ENCODE results near the gene GPATCH2L. TPM values are rescaled to one million over a fixed set of nuclear protein-coding genes. Genes with fewer than 3 reads are reported as not detected.

The GPATCH2L gene
- total RNA-seq, 1 donor from 2014 or later = 49.0 TPM

DNA sequence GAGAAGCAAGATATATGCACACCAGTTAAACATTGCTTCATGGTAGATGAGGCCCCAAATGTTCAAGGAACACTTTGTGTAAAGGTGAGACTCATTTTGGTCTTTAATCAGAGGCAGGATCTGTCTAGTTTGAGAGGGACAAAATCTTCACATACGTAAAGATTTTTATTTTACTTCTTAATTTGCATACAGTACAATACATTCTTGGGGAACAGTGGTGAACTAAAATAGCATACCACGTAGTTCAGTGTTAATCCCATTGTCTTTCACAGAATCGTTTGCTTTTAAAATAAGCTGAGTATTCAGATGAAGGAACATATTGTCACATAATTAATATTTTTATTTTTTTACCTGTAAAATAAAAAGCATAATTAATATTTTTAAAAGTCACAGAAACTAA is 43.3 kb downstream of the GPATCH2L start:
- intact Hi-C loops (cut with micrococcal nuclease) = no loop called here

DNA sequence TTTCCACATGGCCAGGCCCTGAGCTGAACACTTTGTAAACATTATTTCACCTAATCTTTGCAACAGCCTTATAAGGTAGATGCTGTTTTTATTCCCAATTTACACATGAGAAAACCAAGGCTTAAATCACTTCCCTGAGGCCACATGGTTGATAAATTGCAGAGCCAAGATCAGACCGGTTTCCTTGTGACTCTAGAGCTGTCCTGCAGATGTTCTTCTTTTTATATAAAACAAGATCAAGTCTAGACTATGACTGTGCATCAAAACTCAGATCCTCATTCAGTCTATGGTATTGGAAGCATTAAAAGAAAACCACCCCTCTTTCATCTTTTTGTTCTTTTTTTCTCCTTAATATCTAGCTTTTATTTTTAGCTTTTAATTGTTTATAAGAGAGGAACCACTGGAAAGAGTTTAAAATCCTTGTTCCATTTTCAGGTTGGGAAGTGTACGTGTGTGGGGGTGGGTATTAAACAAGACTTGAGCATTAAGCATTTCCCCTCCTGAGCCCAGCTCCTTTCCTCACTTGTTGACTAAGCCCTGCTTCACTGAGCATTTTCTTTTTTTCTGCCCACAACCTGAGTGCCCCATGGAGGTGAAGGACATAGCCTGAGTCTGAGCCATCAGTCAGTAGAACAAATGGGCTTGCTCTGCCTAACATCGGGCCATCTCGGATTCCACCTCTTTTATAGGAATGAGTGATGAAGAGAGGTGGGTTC is 45.4 kb downstream of the GPATCH2L start:
- intact Hi-C loops (cut with micrococcal nuclease) = no loop called here

DNA sequence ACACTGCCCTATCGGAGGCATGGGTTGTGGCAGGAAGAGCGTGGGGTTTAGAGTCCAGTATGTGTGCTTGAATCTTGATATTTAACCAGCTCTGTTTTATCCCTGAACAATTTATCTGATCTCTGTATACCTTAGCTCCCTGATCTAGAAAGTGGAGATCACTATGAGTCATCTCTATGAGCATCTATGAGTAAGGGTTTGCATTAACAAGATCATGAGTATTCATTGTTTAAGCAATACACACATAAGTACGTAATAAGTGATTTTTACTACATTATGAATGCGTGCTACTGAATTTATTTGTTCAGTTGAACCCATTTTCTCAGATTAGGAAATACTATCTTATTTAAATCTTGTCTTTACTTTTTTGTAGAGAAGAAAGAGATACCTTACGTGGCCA is 49.4 kb downstream of the GPATCH2L start:
- intact Hi-C loops (cut with micrococcal nuclease) = no loop called here

DNA sequence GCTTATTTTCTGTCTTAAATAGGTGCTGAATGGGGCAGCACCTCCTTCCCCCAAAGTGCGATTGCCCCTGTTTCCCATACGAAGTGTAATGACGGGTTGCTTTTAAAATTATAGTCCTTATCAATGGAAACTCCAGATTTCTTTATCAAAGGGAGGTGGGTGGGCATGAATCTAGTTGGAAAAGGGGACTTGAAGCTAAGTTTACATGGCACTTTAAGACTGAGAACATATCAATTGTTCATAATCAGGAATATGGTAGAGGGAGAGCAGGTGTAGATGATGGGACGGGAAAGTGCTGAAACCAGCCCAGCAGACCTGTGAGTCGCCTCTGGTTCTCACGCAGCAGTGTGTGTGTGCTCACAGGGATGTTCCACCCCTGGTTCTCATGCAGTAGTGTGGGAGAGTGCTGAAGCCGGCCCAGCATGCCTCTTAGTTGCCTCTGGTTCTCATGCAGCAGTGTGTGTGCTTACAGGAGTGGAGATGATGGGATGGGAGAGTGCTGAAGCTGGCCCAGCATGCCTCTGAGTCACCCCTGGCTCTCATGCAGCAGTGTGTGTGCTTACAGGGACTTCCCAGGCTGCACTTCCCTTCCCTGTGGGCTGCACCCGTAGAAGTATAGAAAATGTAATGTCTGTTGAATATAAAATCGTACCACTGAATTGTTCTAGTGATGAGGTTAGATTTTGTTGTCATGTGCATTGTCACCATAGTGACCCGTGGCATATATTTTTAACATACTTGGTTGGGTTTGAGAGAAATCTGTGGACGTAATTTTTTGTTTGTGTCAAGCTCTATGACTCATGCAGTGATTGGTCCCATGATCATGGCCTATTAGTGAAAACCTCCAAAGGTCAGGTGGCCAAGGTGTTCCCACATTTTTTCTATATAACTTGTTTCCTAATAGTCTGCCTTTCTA is 51.6 kb downstream of the GPATCH2L start:
- intact Hi-C loops (cut with micrococcal nuclease) = no loop called here

DNA sequence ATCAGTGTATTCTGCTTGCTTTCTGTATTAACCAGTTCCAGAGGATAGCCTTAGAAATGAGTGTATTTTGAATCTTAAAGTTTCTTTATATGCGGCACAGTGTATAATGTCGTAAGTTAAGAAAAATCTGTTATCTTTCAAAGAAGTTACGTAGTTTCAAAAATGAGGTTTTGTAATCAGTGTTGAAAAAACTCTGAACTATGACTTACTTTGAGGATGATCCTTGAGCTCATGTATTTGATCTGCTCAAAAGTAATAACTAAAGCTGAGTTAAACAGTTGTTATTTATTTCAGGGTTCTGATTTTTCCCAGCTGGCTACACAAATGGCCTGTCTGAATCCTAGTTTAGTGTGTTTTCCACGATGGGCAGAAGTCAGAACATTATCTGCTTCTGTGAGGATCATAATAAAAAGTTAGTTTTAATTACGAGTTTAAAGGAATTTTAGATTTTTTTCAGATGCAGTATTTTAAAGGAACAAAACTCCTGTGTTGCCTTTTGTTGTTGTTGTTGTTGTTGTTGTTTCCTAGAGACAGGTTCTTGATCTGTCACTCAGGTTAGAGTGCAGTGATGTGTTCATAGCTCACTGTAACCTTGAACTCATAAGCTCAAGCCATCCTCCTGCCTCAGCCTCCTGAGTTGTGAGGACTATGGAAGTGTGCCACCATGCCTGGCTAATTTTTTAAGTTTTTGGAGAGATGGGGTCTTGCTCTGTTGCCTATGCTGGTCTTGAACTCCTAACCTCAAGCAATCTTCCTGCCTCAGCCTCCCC is 52.9 kb downstream of the GPATCH2L start:
- intact Hi-C loops (cut with micrococcal nuclease) = no loop called here

DNA sequence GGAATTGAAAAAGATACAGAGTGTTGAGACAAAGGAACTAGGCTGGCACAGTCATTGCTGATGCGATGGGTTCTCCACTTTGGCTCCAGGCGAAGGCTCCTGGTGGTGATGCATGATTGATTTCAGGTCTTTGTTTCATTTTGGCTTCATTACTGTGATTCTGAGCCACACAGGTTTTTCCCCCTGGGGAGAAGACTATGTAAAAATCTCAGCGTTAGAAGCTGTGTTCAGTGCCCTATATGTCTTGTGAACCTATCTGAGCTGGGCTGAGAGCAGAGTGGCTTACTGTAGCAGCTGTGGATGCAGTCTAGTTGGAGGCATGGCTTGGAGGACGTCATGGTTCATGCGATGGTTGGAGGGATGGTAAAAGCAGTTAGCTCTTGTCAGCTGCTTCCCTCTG is 54.0 kb downstream of the GPATCH2L start:
- intact Hi-C loops (cut with micrococcal nuclease) = no loop called here

DNA sequence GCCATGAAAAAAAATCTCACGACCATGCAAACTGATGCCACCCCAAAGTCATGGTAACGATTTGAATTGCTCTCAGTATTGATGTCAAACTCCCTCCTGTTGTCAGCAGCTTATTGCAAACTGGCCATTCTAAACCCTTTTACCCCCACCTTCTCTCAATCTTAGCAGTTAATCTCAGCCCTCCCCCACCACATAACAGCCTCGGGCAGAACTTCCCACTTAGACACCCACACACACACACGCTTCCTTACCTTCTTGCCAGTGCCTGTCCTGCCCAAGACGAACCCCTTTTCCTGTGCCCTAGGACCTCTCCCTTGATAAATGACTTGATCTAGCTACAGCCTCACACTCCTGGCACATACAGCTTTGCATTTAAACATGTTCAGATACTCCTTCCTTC is 56.6 kb downstream of the GPATCH2L start:
- intact Hi-C loops (cut with micrococcal nuclease) = no loop called here

DNA sequence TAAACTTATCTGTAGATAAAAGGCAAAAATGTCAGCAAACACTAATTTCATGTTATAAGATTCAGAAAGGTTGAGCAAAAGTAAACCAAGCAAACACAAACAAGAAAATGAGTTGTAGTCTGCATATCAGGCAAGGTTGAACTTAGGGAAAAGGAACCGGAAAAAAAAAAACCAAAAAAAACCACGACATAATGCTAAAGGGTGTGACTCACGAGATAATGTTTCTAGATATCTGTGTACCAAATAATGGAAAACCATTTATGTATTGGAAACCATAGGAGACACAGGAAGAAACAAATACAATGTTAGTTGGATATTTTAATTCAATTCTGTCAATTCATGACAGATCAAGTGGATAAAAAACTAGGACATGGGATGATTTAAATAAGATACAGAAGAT is 60.5 kb downstream of the GPATCH2L start:
- intact Hi-C loops (cut with micrococcal nuclease) = no loop called here

DNA sequence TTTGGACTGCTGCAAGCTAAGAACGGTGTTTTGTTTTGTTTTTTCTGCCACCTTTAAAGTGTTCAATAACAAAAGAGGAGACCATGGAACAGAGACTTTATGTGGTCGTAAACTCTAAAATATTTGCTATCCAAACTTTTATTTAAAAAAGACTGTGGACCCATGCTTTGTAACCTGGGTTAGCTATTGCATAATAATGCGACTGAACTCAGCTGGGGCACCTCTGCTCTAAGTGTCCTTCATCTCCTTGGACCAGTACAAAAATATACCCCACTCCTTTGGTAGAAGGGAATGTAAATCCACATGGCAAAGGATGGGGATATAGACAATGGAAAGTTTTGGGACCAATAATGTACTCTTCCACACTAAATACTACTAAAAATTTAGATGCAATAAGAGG is 65.5 kb downstream of the GPATCH2L start:
- intact Hi-C loops (cut with micrococcal nuclease) = no loop called here

DNA sequence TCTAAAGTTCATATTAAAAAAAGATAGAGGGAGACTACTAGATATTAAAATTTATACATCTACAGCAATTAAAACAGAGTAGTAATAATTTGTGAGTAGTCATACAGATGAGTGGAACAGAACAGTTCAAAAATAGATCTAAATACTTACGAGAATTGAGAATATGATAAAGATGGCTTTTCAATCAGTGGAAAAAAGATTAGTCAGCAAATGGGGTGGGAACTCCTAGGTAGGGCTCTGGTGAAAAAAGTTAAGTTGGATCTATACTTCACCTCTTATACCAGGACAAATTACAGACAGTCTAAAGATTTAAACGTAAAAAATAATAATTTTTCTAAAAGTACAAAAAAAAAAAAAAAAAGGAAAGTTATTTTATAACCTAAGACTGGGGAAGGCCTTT is 66.9 kb downstream of the GPATCH2L start:
- intact Hi-C loops (cut with micrococcal nuclease) = no loop called here

DNA sequence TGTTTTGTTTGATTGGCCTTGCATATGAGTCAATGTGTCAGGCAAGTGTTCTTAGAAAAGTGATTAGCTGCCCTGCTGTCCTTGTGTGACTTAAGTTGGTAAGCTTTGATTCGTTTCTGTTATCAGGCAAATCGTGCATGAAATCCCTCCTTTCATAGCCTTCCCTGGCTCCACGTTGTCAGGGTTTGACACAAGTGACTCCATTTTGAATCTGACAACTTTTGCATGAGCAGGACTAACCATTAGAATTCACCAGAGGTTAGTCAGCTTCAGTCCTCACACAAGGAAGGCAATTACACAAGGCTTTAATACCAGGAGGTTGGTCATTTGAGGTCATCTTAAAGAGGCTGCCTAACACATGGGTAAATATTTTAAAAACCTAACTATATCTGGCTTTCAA is 68.2 kb downstream of the GPATCH2L start:
- intact Hi-C loops (cut with micrococcal nuclease) = no loop called here

DNA sequence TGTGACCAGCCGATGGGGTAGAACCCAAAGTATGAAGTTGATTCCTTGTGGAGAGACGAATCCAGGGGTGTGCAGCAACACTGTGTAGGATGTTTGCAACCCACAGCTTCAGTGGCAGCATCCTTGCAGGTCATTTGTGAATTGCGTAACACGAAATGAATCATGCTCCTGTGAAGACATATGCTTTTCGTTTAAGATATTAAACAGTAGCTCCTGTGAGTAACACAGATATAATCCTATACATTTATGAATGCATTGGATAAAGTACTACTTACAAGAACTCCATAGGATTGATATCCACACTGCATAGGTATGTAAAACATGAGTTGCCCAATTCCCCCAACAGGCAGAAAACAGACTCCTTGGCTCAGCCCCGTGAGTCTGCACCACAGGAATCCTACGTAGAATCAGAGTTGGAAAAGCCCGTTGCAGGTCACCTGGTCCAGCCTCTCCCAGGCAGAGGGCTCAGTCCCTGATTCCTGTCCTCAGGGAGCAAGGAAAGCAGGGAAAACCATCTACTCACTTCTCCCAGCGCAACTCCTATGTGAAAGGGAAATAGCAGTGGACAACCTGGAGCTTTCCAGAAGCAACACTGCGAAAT is 75.8 kb downstream of the GPATCH2L start:
- intact Hi-C loops (cut with micrococcal nuclease) = no loop called here

DNA sequence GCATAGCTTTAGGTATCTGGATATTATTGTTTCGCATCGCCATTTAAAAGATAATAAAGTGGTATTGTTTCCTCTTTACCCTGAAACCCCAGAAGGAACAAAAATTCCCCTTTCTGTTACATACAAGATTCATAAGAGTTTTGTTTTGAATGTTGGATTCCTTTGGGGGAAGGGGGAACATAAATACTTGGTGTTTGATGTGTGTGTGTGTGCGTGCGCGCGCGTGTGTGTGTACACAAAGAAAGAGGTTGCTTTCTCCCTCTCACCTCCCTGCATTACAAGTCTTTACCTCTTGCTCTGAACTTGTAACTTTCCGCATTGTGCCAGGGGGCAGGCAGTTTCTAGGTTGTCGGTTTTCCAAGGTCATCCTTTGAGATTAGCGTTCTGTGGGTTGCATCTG is 76.4 kb downstream of the GPATCH2L start:
- intact Hi-C loops (cut with micrococcal nuclease) = no loop called here

DNA sequence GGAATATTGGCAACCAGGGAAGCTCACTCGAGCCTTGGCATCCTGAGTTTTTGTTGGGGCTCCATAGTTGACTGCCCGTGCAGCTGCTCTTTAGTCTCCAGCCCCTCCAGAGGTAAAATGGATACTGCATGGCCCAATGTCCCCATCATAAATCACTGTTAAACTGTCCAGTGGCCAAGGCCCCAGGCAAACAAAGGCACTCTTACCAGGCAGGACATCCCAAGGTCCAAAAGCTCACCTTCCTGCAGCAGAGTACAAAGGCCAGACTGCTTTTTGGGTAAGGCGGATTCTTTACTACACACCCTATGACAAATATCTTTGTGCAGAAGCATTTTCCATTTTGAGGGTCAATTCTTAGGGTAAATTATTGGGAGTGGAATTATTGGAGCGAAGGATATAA is 81.1 kb downstream of the GPATCH2L start:
- intact Hi-C loops (cut with micrococcal nuclease) = no loop called here

DNA sequence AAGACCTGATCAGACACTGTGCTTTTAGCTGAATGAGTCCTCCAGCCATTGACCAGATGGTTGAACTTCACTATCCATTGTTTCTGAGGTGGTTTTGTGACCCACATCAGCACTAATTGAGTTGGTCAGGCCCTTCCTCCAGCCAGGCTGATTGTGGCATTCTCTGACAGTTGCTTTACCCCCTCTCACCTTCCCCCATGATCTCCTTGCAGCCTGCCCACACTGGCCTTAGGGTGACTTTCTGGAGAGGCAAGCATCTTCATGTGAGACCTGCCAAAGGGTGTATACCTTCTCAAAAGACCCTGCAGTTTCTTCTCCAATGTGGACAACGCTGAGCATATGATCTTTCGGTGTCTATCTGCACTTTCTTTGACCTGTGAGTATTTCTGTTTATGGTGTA is 83.9 kb downstream of the GPATCH2L start:
- intact Hi-C loops (cut with micrococcal nuclease) = no loop called here

DNA sequence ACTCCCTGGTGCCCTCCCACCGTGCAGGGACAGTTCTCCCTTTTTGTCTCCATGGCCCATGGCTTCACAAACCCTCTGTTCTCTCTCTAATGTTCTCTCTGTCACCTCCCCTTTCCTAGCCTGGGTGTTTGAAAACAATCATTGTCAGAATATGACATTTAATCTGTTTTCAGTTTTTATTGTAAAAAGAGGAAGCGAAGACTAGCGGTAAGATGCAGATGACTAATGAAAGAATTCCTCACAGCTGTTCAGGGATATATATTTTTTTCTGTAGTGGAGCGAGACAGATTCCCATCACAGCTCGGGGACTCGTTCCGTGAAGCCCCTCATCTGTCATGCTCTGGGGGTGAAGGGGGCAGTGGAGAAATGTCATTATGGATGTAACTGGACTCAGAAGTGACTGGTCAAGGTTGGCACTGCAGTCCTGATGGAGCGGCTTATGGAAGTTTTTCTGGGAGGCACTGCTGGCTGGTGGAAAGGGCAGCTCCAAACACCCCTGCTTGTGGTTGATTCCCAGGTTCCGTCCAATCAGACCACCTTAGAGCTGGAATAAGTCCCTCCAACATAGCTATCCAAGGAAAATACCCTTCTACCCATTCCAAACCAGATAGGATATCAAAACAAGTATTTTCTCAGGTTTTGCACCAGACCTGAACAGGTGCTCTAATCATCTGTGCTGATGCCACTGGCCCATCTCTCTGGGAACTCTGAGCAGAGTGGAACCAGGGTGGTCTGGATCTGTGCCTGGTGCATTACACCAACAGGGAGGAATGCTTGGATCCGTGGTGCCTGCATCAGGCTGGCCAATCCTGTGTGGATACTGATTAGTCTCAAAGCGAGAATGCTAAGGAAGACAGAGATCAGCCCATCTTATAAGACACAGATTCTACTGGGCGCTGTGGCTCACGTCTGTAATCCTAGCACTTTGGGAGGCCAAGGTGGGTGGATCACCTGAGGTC is 84.7 kb downstream of the GPATCH2L start:
- intact Hi-C loops (cut with micrococcal nuclease) = no loop called here

DNA sequence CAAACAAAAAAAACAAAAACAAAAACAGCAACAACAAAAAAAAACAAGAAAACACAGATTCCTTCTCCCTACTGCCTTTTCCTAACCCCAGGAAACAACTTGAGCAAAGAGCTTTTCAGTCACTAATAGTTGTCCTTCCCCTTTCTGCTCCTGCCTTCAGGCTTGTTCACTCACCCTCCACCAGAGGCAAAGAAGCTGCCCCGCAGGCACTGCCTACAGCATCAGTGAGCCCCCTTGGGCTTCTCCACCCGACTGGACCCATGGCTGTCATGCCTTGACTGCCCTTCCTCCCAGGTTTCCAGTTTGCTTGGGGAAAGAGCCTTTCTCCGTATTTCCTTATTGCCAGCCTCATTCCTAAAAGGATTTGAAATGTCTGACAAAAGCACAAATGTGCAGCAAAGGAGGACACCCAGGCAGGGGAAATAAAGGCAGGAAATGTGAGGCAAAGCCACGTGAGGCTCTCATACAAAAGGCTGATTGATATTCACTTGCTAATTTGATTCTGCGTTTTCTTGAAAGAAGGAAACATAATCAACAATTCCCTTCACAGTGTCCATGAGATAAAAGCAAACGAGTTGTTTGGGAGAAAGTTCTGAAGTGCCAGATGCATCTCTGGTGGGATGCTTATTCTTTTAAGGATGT is 85.7 kb downstream of the GPATCH2L start:
- intact Hi-C loops (cut with micrococcal nuclease) = no loop called here

DNA sequence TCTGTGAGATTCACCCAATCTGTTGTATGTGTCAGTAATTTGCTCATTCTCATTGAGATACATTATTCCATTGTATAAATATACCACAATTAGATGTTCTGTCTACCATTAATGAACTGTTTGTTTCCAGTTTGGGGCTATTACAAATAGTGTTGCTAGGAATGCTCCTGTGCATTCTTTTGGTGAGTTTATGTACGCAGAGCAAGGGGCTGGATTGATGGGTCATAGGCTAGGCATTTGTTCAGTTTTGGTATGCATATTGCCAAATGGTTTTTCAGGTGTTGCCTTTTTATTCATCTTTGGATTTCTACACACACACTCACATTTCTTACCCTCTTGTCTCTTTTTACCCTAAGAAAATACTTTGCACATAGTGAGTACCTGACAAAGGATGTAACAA is 93.4 kb downstream of the GPATCH2L start:
- intact Hi-C loops (cut with micrococcal nuclease) = no loop called here

DNA sequence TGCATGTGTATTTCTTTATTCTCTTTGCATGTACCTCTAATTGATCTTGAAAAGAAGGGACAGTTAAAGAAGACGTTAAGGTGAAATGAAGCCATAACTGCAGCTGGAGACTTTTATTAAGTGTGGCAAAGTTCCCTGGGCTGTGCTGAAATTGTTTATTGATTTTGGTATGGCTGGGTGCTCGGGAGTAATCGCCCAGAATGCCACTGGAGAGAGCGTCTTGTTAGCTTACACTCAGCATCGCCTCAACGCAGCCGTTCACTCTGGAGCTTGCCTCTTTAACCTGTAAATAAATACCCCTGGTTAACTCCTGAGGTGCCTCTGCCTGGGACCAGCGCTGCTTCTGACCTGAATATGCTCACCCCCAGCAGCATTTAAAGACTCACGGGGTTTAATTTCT is 98.6 kb downstream of the GPATCH2L start:
- intact Hi-C loops (cut with micrococcal nuclease) = no loop called here

DNA sequence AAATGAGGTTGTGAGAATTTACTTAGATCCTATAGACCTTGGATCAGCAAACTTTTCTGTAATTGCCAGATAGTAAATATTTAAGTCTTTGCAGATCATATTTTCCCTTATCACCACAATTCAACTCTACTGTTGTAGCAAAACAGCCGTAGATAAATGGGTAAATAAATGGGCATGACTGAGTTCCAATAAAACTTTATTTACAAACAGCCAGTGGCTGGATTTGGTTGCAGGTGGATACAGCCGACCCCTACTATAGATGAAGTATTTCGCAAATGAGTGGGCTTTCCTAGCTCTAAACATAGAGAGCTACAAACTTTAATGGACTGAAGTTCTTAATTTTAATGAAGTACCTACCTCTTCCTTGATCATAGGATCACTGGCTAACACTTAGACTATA is 100.7 kb downstream of the GPATCH2L start:
- intact Hi-C loops (cut with micrococcal nuclease) = no loop called here

Data from T-helper 2 cell treated with Interferon-gamma antibody and Interleukin-4, amounts not matched to agents 100 ng/mL and 5 ng/mL, for 36 hours (primary cell).